Fibroblast of lung (primary cell): ENCODE data around the gene RAG2. TPM values are rescaled to one million over a fixed set of nuclear protein-coding genes. Genes with fewer than 3 reads are reported as not detected.
"Not testable (repeated sequence)": the region's sequence is repeated elsewhere in the genome, so short reads cannot be mapped to it uniquely, and the experiment has no call there.

Experiments
- DNase-seq, 2 donors: peaks; one replicate each; pipeline versions ENCODE4 v3.0.0 to v3.0.0-alpha.2; 2010; ENCODE audit warnings: low read depth in 2 of 2
- H2AFZ ChIP-seq: 2 replicates; pipeline ENCODE4 v1.5.1; 2012; ENCODE audit warnings: low read length, control low read depth, inconsistent platforms
- H3K27ac ChIP-seq: 2 replicates; pipeline ENCODE4 v1.5.1; 2011; ENCODE audit warnings: low read length, control low read depth; ENCODE audit not compliant: insufficient read depth
- H3K27me3 ChIP-seq: 2 replicates; pipeline ENCODE4 v1.5.1; 2011; ENCODE audit warnings: mild to moderate bottlenecking, low read length; ENCODE audit not compliant: control insufficient read depth, insufficient read depth
- H3K36me3 ChIP-seq: 2 replicates; pipeline ENCODE4 v1.5.1; 2011; ENCODE audit warnings: low read length; ENCODE audit not compliant: control insufficient read depth, insufficient read depth
- H3K4me1 ChIP-seq: 2 replicates; pipeline ENCODE4 v1.5.1; 2011; ENCODE audit warnings: low read length; ENCODE audit not compliant: control insufficient read depth, insufficient read depth; ENCODE audit errors: extremely low read depth
- H3K4me2 ChIP-seq: 2 replicates; pipeline ENCODE4 v1.5.1; 2011; ENCODE audit warnings: low read length, control low read depth; ENCODE audit not compliant: insufficient read depth; ENCODE audit errors: extremely low read depth
- H3K4me3 ChIP-seq, 4 experiments: fragments of 200-600 bp in 1 of 4; sonication (generic) in 1 of 4; replicated peaks in 1 of 4; 2 replicates each; pipeline ENCODE4 v1.5.1; 2011 to 2016; ENCODE audit warnings: low read length in 4 of 4, low read depth in 3 of 4, mild to moderate bottlenecking in 3 of 4, control low read depth in 2 of 4, inconsistent platforms in 1 of 4, mixed read lengths in 1 of 4; ENCODE audit not compliant: insufficient read depth in 1 of 4; ENCODE audit errors: control extremely low read depth in 1 of 4
- H3K79me2 ChIP-seq: 2 replicates; pipeline ENCODE4 v1.5.1; 2012; ENCODE audit warnings: mild to moderate bottlenecking, low read length, inconsistent platforms; ENCODE audit not compliant: control insufficient read depth, insufficient read depth
- H3K9ac ChIP-seq: 2 replicates; pipeline ENCODE4 v1.5.1; 2011; ENCODE audit warnings: mild to moderate bottlenecking, low read length, control low read depth; ENCODE audit not compliant: insufficient read depth
- H3K9me3 ChIP-seq: 2 replicates; pipeline ENCODE4 v1.5.1; 2012; ENCODE audit warnings: low read depth, low read length; ENCODE audit not compliant: control insufficient read depth, insufficient read depth
- H4K20me1 ChIP-seq: 2 replicates; pipeline ENCODE4 v1.5.1; 2011; ENCODE audit warnings: low read length; ENCODE audit not compliant: control insufficient read depth, insufficient read depth; ENCODE audit errors: extremely low read depth
- CTCF ChIP-seq, 2 donors: IDR thresholded peaks in 1 of 2; conservative IDR thresholded peaks in 1 of 2; 1 replicate in 1 of 2; 2 replicates in 1 of 2; pipeline ENCODE4 v1.5.1; 2011 to 2012; ENCODE audit warnings: low read length in 2 of 2, control low read depth in 1 of 2, inconsistent platforms in 1 of 2, low read depth in 1 of 2, mild to moderate bottlenecking in 1 of 2
- EZH2 ChIP-seq: IDR thresholded peaks from 2 replicates; pipeline ENCODE4 v1.5.1; 2012; ENCODE audit warnings: low read length, control low read depth, mild to moderate bottlenecking; ENCODE audit errors: missing control alignments
- polyA plus RNA-seq, 2 donors: library from polyadenylated mRNA; depleted of rRNA in 1 of 2; stranded (reverse) in 1 of 2; unstranded in 1 of 2; fragments of >200 nt; gene quantifications; 2 replicates each; pipeline ENCODE4 v1.2.1, GENCODE V29; 2011 to 2012; ENCODE audit warnings: missing spikeins in 1 of 2
- total RNA-seq: library from RNA; depleted of rRNA; stranded (reverse); fragments of >200 nt; gene quantifications from 2 replicates; pipeline ENCODE4 v1.2.1, GENCODE V29; 2014

RAG2 gene
- total and polyA plus RNA-seq, 2 donors (not counting 1 experiment from before 2014, with no cell fraction given), result not detected

DNA sequence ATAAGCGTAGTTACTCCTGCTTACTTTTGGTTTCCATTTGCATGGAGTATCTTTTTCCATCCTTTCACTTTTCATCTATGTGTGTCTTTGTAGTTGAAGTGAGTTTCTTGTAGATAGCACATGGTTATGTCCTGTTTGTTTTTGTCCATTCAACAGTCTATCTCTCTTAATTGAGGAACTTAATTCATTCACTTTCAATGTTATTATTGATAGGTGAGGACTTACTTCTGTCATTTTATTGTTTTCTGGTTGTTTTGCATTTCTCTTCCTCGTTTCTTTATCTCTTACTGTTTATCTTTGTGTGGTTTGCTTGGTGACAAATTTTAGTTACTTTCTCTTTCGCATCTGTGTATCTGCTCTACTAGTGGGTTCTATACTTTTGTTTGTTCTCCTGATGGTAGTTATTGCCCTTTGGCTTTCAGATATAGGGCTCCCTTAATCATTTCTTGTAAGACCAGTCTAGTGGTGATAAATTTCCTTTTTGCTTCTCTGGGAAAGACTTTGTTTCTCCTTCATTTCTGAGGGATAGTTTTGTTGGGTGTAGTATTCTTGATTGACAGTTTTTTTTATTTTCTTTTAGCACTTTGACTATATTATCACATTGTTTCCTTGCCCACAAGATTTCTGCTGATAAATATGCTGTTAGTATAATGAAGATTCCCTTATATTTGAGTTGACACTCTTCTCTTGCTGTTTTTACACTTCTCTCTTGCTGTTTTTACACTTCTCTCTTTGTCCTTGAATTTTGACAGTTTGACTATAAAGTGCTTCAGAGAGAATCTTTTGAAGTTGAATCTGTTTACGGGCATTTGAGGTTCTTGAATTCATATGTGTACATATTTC, 39.2 kb downstream of the RAG2 start:
- no peaks in the 10 kb centered on the region for H3K79me2 ChIP-seq
- no peaks in the 10 kb centered on the region for H3K36me3 ChIP-seq
- no peaks in the 10 kb centered on the region for H4K20me1 ChIP-seq
- peaks cover 6% of the 10 kb centered on the region for H3K27me3 ChIP-seq
- H3K9me3 ChIP-seq, result no peaks in the 10 kb centered on the region
- H3K27ac ChIP-seq, result no peak overlapping the region
- TF ChIP-seq EZH2 (no peak), CTCF (conservative IDR thresholded peaks at IDR 0.05 in 1 of 2, IDR thresholded peaks at IDR 0.05 in 1 of 2; ENCODE audit: low read depth in 1 of 2, low read length in 2 of 2) (no peak)
- H3K4me3 ChIP-seq, result no peak overlapping the region
- no peak overlapping the region for H3K4me2 ChIP-seq
- no peak overlapping the region for H3K9ac ChIP-seq
- no peak for DNase-seq
- H2AFZ ChIP-seq, result no peak overlapping the region
- H3K4me1 ChIP-seq, result no peaks in the 10 kb centered on the region

- peaks cover 6% of the 10 kb centered on the region for H3K27me3 ChIP-seq
- no peak overlapping the region for H3K4me3 ChIP-seq
- no peak overlapping the region for H2AFZ ChIP-seq
- no peaks in the 10 kb centered on the region for H3K9me3 ChIP-seq
- H3K36me3 ChIP-seq, result no peaks in the 10 kb centered on the region
- no peaks in the 10 kb centered on the region for H3K79me2 ChIP-seq
- TF ChIP-seq EZH2 (no peak), CTCF (conservative IDR thresholded peaks at IDR 0.05 in 1 of 2, IDR thresholded peaks at IDR 0.05 in 1 of 2; ENCODE audit: low read depth in 1 of 2, low read length in 2 of 2) (no peak)
- H3K4me1 ChIP-seq, result no peaks in the 10 kb centered on the region
- H4K20me1 ChIP-seq, result no peaks in the 10 kb centered on the region
- no peak overlapping the region for H3K4me2 ChIP-seq
- no peak for DNase-seq
- H3K9ac ChIP-seq, result no peak overlapping the region
- H3K27ac ChIP-seq, result no peak overlapping the region
Measured at GRCh38 chr11:36557991-36558390, 40.0 kb downstream of the RAG2 start.

GRCh38 chr11:36557390-36557789, 40.6 kb downstream of the RAG2 start:
- H3K9me3 ChIP-seq, H4K20me1 ChIP-seq, DNase-seq, H3K36me3 ChIP-seq, H3K4me2 ChIP-seq, H3K4me3 ChIP-seq, H3K9ac ChIP-seq, H3K4me1 ChIP-seq, H2AFZ ChIP-seq, H3K79me2 ChIP-seq, H3K27me3 ChIP-seq, H3K27ac ChIP-seq: not testable (repeated sequence)
